Middle frontal gyrus (tissue), 1 donor: Measurements from ENCODE around the gene FBF1.
"Not testable (repeated sequence)": the region's sequence is repeated elsewhere in the genome, so short reads cannot be mapped to it uniquely, and the experiment has no call there.

Experiments used
- DNase-seq: peaks from one replicate; pipeline ENCODE4 v3.0.0-alpha.2; 2015; ENCODE audit warnings: low spot score; ENCODE audit errors: extremely low spot score

FBF1 gene

GRCh38 chr17:75940727-75941441 is at the start of gene FBF1:
Gene FBF1 (minus strand): TSS chr17:75941042. CDS start chr17:75938149, 2,893 bp downstream.
- peak; percentile 92 for DNase-seq

GRCh38 chr17:75987041-75987440 is 46.2 kb upstream of the FBF1 start:
- no peak for DNase-seq

GRCh38 chr17:75985986-75986385 is 45.1 kb upstream of the FBF1 start:
- DNase-seq: no peak

DNA sequence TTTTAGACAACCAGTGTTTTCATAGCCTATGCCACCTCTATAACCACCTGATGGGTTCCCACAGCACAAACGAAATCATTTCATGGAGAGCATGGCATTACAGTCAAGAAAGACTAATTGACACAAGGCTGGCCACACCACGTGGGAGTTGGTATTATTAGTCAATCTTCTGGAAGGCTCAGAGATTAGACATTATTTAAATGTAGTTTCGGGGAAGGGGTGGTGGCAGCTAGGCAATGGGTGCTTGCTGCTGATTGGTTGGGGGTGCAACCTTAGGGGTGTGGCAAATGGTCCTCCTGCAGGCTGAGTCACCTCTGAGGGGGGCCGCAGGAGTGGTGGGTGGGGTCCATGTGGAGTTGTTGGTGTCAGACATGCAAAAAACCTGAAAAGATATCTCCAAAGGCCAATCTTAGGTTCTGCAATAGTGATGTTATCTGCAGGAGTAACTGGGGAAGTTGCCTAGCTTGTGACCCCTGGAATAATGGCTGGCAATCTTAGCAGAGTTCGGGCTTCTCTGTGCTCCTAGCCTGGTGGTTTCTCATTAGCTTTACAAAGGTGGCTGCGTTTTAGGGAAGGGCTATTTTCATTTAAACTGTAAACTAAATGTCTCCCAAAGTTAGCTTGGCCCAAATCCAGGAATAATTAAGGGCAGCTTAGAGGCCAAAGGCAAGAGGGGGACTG is 42.8 kb upstream of the FBF1 start:
- DNase-seq: no peak

GRCh38 chr17:75981019-75981615 is 40.3 kb upstream of the FBF1 start:
- no peak for DNase-seq

- no peak for DNase-seq
Measured at GRCh38 chr17:75980188-75981018, 39.6 kb upstream of the FBF1 start.

GRCh38 chr17:75979705-75980187 is 38.9 kb upstream of the FBF1 start:
- no peak for DNase-seq

DNA sequence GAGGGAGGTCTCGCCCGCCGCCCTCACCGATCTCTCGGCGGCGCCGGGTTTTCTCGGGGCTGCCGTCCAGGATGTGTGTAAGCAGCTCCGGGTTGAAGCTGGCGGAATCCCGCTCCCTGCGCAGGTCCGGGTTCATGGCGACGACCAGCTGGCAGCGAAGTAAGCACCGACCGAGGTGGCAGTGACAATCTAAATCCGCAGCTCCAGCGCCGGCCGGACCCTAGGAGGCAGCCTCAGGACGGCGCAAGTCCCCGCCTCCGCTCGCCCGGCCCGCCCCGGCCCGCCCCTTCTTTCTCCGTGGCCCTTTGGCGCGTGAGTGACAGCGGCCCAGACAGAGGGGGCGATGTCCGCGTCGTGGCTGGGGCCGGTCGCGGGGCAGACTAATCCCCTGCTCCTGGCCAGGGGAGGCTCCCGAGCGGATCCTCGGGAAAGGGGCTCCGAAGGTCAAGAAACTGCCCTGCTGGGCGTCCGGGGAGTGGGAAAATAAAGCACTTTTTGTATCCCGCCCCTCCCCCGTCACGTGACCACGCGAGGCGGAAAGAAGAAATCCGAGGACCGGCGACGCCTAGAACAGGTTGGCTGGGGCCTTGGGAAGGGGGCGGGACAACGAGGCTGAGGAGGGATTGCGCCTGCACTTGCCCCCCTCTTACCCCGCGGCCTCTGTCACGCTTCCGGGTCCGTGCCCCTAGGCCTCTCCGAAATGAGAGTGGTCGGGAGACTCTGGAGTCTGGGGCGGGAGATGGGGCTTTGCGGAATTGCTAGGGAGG is 38.3 kb upstream of the FBF1 start, which contains the start of the genes ACOX1 and TEN1:
ACOX1 (minus strand) TSS at position 229 of the 767 bp plus-strand sequence; CDS start at position 136, 93 bp downstream.
TEN1 (plus strand) TSS at position 303 of the 767 bp plus-strand sequence. CDS start 6,953 bp downstream, outside the sequence.
- DNase-seq: peak; percentile 88

DNA sequence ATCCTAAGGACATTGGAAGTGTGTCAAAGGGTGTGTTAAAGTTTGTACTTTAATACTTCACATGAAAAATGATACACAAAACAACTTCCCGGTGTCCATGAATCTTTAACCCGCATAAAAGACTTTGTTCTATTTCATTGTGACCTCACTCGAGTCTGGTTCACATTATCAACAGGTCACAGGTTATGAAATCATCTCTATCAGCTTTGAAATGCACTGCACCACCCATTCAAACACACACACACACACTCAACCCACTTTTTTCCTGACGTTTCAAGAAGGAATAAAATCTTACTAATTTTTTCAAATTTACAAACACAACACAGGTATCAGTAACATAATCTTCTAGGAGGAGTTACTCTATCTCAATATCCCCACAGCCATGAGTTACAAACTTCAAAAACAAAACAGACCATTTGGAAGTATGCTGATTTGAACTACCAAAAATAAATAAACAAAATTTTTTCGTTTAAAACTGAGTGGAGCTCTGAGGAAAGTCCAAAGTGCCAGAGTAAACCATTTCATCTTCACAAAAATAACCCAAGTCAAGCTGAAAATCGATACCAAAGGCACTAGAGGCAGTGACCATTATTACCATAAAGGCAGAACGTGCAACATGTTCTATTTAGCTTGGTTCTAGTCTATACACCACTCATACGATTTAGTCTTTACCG is 35.5 kb upstream of the FBF1 start:
- DNase-seq: no peak

GRCh38 chr17:75975757-75976174 is 34.9 kb upstream of the FBF1 start:
- no peak for DNase-seq

GRCh38 chr17:75975187-75975586 is 34.3 kb upstream of the FBF1 start:
- not testable (repeated sequence) for DNase-seq

- DNase-seq: no peak
Measured at GRCh38 chr17:75970626-75971025, 29.8 kb upstream of the FBF1 start.

DNA sequence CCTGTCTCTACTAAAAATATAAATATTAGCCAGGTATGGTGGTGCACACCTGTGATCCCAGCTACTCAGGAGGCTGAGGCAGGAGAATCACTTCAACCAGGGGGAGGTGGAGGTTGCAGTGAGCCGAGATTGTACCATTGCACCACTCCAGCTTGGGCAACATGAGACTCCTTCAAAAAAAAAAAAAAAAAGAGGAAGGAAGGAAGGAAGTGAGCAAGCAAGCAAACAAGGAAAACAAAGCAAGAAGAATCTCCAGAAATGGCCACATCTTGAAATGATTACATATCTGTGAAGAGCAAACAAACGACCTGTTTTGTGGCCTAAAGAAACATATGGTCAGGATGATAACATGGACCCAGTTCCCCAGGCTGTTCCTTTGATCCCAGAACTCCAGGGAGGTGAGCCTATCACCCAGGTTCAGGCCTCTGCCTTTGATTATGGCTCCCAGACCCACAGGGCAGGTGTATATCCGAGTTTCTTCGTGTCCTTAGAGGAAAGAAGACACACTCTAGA is 29.2 kb upstream of the FBF1 start:
- no peak for DNase-seq

DNA sequence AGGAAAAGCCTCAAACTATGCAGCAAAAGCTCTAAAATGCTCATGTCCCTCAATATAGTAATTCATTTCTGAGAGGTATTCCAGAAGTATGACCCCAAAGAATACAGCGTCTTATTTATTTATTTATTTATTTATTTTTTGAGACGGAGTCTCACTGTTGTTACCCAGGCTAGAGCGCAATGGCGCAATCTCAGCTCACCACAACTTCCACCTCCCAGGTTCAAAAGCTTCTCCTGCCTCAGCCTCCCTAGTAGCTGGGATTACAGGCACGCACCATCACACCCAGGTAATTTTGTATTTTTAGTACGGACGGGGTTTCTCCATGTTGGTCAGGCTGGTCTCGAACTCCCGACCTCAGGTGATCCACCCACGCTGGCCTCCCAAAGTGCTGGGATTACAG is 28.2 kb upstream of the FBF1 start:
- DNase-seq: not testable (repeated sequence)

GRCh38 chr17:75965468-75965867 is 24.6 kb upstream of the FBF1 start:
- no peak for DNase-seq

DNA sequence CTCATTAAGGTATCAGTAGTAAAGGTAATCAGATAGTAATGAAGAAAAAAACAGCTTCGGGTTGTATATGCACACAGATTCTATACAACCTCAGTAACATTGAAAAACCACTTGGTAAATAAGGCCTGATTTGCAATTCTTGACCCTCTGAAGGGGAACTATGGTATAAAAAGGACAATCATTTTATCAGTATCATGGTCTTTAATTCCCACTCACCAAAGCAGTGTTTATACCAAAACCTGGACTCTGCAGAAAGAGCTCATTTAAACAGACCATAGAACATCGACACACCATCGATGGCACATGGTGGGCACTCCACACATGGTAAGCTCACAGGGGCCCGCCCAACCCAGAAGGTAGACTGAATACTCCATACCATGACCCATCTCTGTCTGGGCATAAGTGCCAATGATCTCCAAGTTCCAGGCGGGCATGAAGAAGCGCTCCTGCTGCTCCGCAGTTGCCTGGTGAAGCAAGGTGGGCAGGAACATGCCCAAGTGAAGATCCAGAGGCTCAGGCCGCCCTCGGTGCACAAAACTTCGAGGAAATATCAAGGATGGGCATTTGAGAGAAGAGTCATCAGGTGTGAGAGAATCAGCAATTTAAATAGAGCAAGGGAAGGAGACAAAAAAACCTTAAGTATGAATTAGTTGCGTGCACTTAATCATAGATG is 19.1 kb upstream of the FBF1 start:
- no peak for DNase-seq

DNA sequence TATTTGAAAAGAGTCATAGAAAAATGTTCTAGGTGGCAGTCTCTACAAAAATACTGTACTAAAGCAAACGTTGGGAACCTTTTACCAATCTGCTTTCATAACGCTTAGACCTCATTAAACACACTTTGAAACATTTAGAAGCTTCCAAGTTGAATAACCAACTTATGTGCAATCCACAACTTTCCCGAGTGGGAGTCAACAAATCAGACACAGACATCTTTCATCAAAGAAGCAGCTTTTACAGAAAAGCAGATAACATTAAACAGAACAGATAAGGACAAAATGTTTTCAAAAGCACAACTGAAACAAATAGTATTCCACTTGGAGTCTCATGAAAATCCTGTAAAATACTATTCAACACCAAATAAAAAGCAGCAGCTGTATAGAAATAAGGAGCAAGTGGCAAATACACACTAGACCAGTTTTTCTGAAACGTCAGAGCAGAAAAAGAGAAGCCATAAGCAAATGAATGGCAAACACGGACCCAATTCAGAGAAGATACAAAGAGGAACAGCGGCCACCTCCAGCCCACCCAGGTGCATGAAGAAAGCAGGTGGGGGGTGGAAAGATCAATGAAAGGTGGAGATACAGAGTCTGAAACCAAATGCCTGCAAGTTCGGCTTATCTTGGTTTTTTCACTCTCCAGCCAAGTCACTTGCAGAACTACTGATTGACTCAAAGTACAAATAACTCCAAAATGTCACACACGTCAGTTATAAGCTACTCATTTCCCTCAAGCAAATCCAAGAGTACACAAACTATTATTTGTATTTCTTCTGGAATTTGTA is 18.4 kb upstream of the FBF1 start:
- DNase-seq: no peak

DNA sequence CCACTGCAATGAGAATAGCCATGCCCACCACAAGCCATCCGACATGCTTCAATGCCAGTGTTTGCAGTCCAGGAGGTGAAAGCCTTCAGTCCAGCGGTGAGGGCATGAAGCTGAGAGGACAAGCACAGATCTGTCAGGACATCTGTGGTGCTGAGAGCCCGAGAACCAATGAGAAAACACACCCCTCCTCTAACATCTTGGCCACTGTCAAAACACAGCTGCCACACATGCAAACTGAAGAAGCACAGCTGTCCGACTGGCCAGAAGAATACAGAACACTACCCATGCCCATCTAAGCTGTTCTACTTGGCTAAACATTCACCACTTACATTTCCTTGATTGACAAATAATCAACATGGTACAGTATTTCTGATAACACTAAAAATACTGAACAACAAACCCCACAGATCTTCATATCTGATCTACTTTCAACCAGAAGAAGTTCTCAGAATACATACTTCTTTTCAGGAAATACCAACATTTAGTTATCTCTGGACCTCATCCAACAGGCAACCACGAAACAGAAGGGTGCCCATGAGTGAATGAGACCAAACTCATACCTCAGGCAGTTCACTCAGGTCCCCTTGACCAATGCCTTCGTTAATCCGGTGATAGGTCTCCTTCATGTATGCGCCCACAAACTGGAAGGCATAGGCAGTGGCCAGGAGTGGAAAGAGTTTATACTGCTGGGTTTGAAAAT is 10.2 kb upstream of the FBF1 start:
- no peak for DNase-seq
